Mesendoderm (in vitro differentiated cells): ENCODE results near the gene HTATSF1.

ENCODE experiments used
- DNase-seq: peaks from one replicate; pipeline ENCODE4 v3.0.0; 2013
- H2AK5ac ChIP-seq: 2 replicates; pipeline ENCODE4 v1.6.1; 2013; ENCODE audit warnings: low read length, inconsistent platforms
- H2BK120ac ChIP-seq: 2 replicates; pipeline ENCODE4 v1.6.1; 2013; ENCODE audit warnings: low read depth, mild to moderate bottlenecking, low read length, moderate library complexity, mixed read lengths
- H2BK15ac ChIP-seq: replicated peaks from 2 replicates; pipeline ENCODE4 v1.6.1; 2013; ENCODE audit warnings: low read depth, mild to moderate bottlenecking, moderate library complexity
- H2BK5ac ChIP-seq: 2 replicates; pipeline ENCODE4 v1.6.1; 2013; ENCODE audit warnings: low read length, inconsistent platforms
- H3K18ac ChIP-seq: 2 replicates; pipeline ENCODE4 v1.6.1; 2013; ENCODE audit warnings: mild to moderate bottlenecking, low read length, mixed read lengths
- H3K23ac ChIP-seq: one replicate; pipeline ENCODE4 v1.6.1; 2013; ENCODE audit warnings: low read length
- H3K27ac ChIP-seq: 2 replicates; pipeline ENCODE4 v1.5.1; 2013; ENCODE audit warnings: low read depth, mild to moderate bottlenecking, inconsistent platforms, low read length, moderate library complexity
- H3K27me3 ChIP-seq: 2 replicates; pipeline ENCODE4 v1.6.1; 2013; ENCODE audit warnings: low read length, control low read depth, mild to moderate bottlenecking, inconsistent platforms; ENCODE audit not compliant: insufficient read depth, poor library complexity
- H3K36me3 ChIP-seq: 2 replicates; pipeline ENCODE4 v1.6.1; 2013; ENCODE audit warnings: low read length, inconsistent platforms; ENCODE audit not compliant: control insufficient read depth, insufficient read depth
- H3K4ac ChIP-seq: one replicate; pipeline ENCODE4 v1.6.1; 2013; ENCODE audit warnings: low read depth, mild to moderate bottlenecking, low read length, moderate library complexity
- H3K4me1 ChIP-seq: 2 replicates; pipeline ENCODE4 v1.6.1; 2013; ENCODE audit warnings: low read depth, low read length, inconsistent platforms; ENCODE audit not compliant: control insufficient read depth
- H3K4me2 ChIP-seq: 2 replicates; pipeline ENCODE4 v1.6.1; 2013; ENCODE audit warnings: low read length
- H3K4me3 ChIP-seq: 2 replicates; pipeline ENCODE4 v1.5.1; 2013; ENCODE audit warnings: mild to moderate bottlenecking, low read length
- H3K56ac ChIP-seq: one replicate; pipeline ENCODE4 v1.6.1; 2013; ENCODE audit warnings: low read length
- H3K79me1 ChIP-seq: 2 replicates; pipeline ENCODE4 v1.6.1; 2013; ENCODE audit warnings: low read length, inconsistent platforms
- H3K79me2 ChIP-seq: 2 replicates; pipeline ENCODE4 v1.6.1; 2013; ENCODE audit warnings: mild to moderate bottlenecking, low read length; ENCODE audit not compliant: control insufficient read depth, insufficient read depth
- H3K9ac ChIP-seq: 2 replicates; pipeline ENCODE4 v1.6.1; 2013; ENCODE audit warnings: low read length, inconsistent platforms
- H4K5ac ChIP-seq: one replicate; pipeline ENCODE4 v1.6.1; 2013; ENCODE audit warnings: low read length
- H4K8ac ChIP-seq: one replicate; pipeline ENCODE4 v1.6.1; 2013; ENCODE audit warnings: low read depth, mild to moderate bottlenecking, control low read depth, low read length, moderate library complexity
- WGBS: extraction: QIAGEN DNeasy Blood & Tissue Kit; methylation state at CpG from one replicate; pipeline ENCODE4 v1.1.7; 2013; ENCODE audit warnings: low lambda C conversion rate, missing lambda C conversion rate; ENCODE audit not compliant: insufficient coverage; ENCODE audit errors: extremely low coverage; 5-methylcytosine and 5-hydroxymethylcytosine counted together

HTATSF1 gene

DNA sequence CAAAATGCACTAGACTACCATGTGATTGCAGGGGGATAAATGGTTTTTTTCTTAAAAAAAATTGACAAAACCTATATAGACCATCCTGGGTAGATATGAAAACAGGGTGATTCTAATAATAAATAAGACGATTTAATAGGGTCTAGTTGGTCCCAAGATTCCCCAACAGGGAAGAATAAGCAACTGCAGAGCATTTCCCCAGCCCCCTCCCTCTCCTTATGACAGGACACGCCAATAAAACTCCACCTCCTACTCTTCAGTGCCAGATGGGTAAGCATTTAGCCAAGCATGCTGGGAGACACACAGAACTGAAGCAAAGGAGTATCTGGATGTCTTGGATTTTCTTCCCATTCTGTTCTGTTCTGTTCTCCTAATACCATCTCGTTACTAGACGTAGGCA, 9.7 kb upstream of the HTATSF1 start, which contains the start of gene BRS3:
Gene BRS3 (plus strand): TSS at position 301 of the 400 bp plus-strand sequence. CDS start 168 bp downstream, outside the sequence.
- H3K4me3 ChIP-seq, result no peak within 1 kb of the TSS
- H3K4me2 ChIP-seq, result no peak within 1 kb of the TSS
- H3K79me1 ChIP-seq, result no peaks in the 10 kb centered on the region
- H4K5ac ChIP-seq, result no peak within 1 kb of the TSS
- DNase-seq, result no peak
- H4K8ac ChIP-seq, result no peak within 1 kb of the TSS
- no peaks in the 10 kb centered on the region for H3K27me3 ChIP-seq
- WGBS, result no CpG with 5 or more reads among the region's 4 CpGs
- H3K23ac ChIP-seq, result no peak within 1 kb of the TSS
- H3K4ac ChIP-seq, result no peak within 1 kb of the TSS
- H3K9ac ChIP-seq, result no peak within 1 kb of the TSS
- no peaks in the 10 kb centered on the region for H3K79me2 ChIP-seq
- no peak within 1 kb of the TSS for H3K18ac ChIP-seq
- H2AK5ac ChIP-seq, result no peak within 1 kb of the TSS
- no peak within 1 kb of the TSS for H3K27ac ChIP-seq
- H2BK120ac ChIP-seq, result no peak within 1 kb of the TSS
- no peak within 1 kb of the TSS for H2BK5ac ChIP-seq
- H3K56ac ChIP-seq, result no peak within 1 kb of the TSS
- no peak within 1 kb of the TSS for H2BK15ac ChIP-seq
- no peaks in the 10 kb centered on the region for H3K4me1 ChIP-seq
- no peaks in the 10 kb centered on the region for H3K36me3 ChIP-seq

DNA sequence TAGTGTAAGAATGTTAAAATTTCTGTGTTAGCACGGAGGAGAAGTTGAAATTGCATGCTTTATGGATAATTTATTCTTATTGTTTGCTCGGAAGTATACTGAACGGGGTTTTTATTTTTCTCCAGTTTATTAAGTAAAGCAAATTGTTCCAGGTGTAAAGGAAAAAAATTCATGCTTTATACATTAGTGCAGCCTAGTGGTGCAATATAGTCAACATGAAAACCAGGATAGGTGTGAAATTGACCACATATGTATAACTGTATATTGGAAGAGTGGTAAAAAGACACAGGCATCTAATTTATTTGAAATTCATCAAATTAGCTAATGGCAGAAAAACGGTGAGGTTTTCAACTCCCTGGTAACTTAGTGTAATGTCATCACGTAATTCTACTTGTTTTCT, 8.7 kb upstream of the HTATSF1 start:
- no peak overlapping the region for H2BK15ac ChIP-seq
- H3K27ac ChIP-seq, result no peak overlapping the region
- H4K8ac ChIP-seq, result no peak overlapping the region
- no peak overlapping the region for H3K9ac ChIP-seq
- no peaks in the 10 kb centered on the region for H3K79me1 ChIP-seq
- no peaks in the 10 kb centered on the region for H3K27me3 ChIP-seq
- no peak for DNase-seq
- H3K4me3 ChIP-seq, result no peak overlapping the region
- no peak overlapping the region for H3K23ac ChIP-seq
- no peak overlapping the region for H2BK5ac ChIP-seq
- no peaks in the 10 kb centered on the region for H3K79me2 ChIP-seq
- H2AK5ac ChIP-seq, result no peak overlapping the region
- H3K18ac ChIP-seq, result no peak overlapping the region
- H3K4me1 ChIP-seq, result no peaks in the 10 kb centered on the region
- no peak overlapping the region for H2BK120ac ChIP-seq
- no peak overlapping the region for H3K4me2 ChIP-seq
- WGBS, result 100% methylated on average over 1 of the region's 5 CpGs
- H4K5ac ChIP-seq, result no peak overlapping the region
- H3K56ac ChIP-seq, result no peak overlapping the region
- no peaks in the 10 kb centered on the region for H3K36me3 ChIP-seq
- no peak overlapping the region for H3K4ac ChIP-seq

DNA sequence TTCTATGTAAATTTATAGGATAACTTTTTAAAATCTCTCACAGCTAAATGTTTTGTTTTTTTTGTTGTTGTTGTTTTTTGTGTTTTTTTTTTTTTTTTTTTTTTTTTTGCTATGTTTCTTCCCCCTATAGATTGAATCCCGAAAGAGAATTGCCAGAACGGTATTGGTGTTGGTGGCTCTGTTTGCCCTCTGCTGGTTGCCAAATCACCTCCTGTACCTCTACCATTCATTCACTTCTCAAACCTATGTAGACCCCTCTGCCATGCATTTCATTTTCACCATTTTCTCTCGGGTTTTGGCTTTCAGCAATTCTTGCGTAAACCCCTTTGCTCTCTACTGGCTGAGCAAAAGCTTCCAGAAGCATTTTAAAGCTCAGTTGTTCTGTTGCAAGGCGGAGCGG, 5.6 kb upstream of the HTATSF1 start:
- Histone ChIP-seq H3K4ac (no peak overlapping the region), H3K79me1 (no peaks in the 10 kb centered on the region), H4K5ac (no peak overlapping the region), H3K79me2 (no peaks in the 10 kb centered on the region), H2BK15ac (no peak overlapping the region), H3K23ac (no peak overlapping the region), H3K27me3 (no peaks in the 10 kb centered on the region), H3K27ac (no peak overlapping the region), H3K4me3 (no peak overlapping the region), H3K9ac (no peak overlapping the region), H2BK120ac (no peak overlapping the region), H2BK5ac (no peak overlapping the region), H2AK5ac (no peak overlapping the region), H4K8ac (no peak overlapping the region), H3K36me3 (no peaks in the 10 kb centered on the region), H3K18ac (no peak overlapping the region), H3K4me1 (no peaks in the 10 kb centered on the region), H3K4me2 (no peak overlapping the region), H3K56ac (no peak overlapping the region)
- no CpG with 5 or more reads among the region's 6 CpGs for WGBS
- peak; percentile 16 for DNase-seq

DNA sequence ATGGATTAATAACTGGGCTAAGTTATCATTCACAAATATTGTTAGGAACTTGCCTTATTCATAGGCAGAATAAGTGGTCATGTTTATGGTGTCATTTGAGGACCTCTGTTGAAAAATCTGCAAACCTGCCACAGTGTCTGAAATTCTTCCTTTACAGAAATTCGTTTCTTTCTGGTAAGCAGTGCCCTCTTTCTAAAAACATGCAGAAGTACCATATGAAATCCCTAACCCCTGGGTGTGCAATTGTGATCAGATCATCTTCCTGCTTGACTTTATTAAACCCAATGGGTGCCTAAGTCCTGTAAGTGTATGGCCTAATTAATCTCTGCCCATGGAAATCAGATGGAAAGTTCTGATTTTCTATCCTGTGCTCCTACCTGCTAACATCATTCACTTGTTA, 4.4 kb upstream of the HTATSF1 start:
- no peak overlapping the region for H4K8ac ChIP-seq
- no peaks in the 10 kb centered on the region for H3K27me3 ChIP-seq
- no peak overlapping the region for H2BK120ac ChIP-seq
- no peaks in the 10 kb centered on the region for H3K36me3 ChIP-seq
- H4K5ac ChIP-seq, result no peak overlapping the region
- H3K27ac ChIP-seq, result no peak overlapping the region
- H2BK5ac ChIP-seq, result no peak overlapping the region
- H3K56ac ChIP-seq, result no peak overlapping the region
- H3K79me2 ChIP-seq, result no peaks in the 10 kb centered on the region
- no peak overlapping the region for H3K23ac ChIP-seq
- H3K4me2 ChIP-seq, result no peak overlapping the region
- no peak overlapping the region for H3K4me3 ChIP-seq
- DNase-seq, result no peak
- H2AK5ac ChIP-seq, result no peak overlapping the region
- H3K4me1 ChIP-seq, result no peaks in the 10 kb centered on the region
- WGBS, result no CpG with 5 or more reads among the region's 1 CpG
- no peak overlapping the region for H3K9ac ChIP-seq
- no peaks in the 10 kb centered on the region for H3K79me1 ChIP-seq
- H3K18ac ChIP-seq, result no peak overlapping the region
- H2BK15ac ChIP-seq, result no peak overlapping the region
- H3K4ac ChIP-seq, result no peak overlapping the region

DNA sequence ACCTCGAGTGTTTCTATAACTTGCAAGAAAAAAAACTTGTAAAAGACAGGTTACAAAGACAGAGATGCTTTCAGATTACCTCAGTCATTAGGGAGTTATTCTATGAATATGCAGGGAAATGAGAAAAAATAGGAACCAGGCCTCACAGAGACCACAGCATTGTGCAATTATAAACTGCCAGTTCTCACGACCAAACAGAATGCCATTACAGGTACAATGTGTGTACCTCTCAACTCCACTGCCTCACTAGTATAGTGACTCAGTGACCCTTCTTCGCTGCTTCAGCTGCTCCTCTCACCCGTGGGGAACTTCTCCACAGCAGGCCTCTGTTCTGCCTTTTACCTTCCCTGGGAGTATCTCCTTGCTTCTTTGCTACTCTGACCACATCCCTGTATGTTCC, 2.3 kb upstream of the HTATSF1 start:
- no peak overlapping the region for H3K9ac ChIP-seq
- H3K36me3 ChIP-seq, result no peaks in the 10 kb centered on the region
- no peak overlapping the region for H4K8ac ChIP-seq
- no peak overlapping the region for H2BK120ac ChIP-seq
- no peaks in the 10 kb centered on the region for H3K27me3 ChIP-seq
- H3K4me1 ChIP-seq, result no peaks in the 10 kb centered on the region
- no peak overlapping the region for H3K4me2 ChIP-seq
- H4K5ac ChIP-seq, result no peak overlapping the region
- no peaks in the 10 kb centered on the region for H3K79me1 ChIP-seq
- H3K4me3 ChIP-seq, result no peak overlapping the region
- H3K4ac ChIP-seq, result no peak overlapping the region
- H3K27ac ChIP-seq, result no peak overlapping the region
- H3K56ac ChIP-seq, result no peak overlapping the region
- DNase-seq, result no peak
- WGBS, result no CpG with 5 or more reads among the region's 4 CpGs
- H2BK15ac ChIP-seq, result no peak overlapping the region
- no peak overlapping the region for H2BK5ac ChIP-seq
- no peak overlapping the region for H2AK5ac ChIP-seq
- H3K18ac ChIP-seq, result no peak overlapping the region
- peaks cover 3% of the 10 kb centered on the region for H3K79me2 ChIP-seq
- no peak overlapping the region for H3K23ac ChIP-seq

DNA sequence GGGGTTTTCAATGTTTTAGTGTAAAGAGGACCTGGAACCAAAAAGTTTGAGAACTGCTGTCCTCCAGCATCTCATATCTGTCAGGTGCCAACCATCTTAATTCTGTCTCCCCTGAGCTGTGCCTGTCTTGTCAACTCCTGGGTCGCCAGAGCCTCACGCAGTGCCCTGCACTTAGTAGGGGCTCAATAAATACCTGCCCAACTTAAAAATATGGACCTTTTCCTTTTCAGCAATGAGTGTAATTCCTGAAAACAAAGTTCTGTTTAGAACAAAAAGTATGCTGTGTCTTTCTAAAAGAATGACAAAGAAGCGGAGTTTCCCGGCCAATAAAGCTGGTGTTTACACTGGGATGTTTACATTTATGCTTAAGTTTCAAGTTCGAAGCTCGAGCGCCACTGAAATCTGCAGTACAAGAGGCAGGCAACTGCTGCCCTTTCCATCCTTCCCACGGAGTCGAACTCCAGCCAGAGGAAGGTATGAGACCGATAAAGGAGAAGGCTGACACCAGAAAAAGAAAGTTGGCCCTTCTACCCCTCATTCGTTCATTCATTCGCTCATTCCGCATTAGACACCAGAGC, 1.1 kb upstream of the HTATSF1 start:
- H3K79me1 ChIP-seq, result no peaks in the 10 kb centered on the region
- H2BK5ac ChIP-seq, result no peak overlapping the region
- H3K36me3 ChIP-seq, result no peaks in the 10 kb centered on the region
- H2BK120ac ChIP-seq, result no peak overlapping the region
- peak overlapping the region; percentile 81 for H3K27ac ChIP-seq
- no peak overlapping the region for H2AK5ac ChIP-seq
- no peak overlapping the region for H4K8ac ChIP-seq
- H3K4me3 ChIP-seq, result peak overlapping the region; percentile 54
- H3K18ac ChIP-seq, result no peak overlapping the region
- WGBS, result no CpG with 5 or more reads among the region's 13 CpGs
- no peak overlapping the region for H4K5ac ChIP-seq
- peak overlapping the region; percentile 80 for H3K9ac ChIP-seq
- H3K4ac ChIP-seq, result no peak overlapping the region
- DNase-seq, result no peak
- no peak overlapping the region for H3K23ac ChIP-seq
- peak overlapping the region; percentile 82 for H3K56ac ChIP-seq
- H3K27me3 ChIP-seq, result no peaks in the 10 kb centered on the region
- no peaks in the 10 kb centered on the region for H3K4me1 ChIP-seq
- H2BK15ac ChIP-seq, result no peak overlapping the region
- peaks cover 3% of the 10 kb centered on the region for H3K79me2 ChIP-seq
- peak overlapping the region; percentile 56 for H3K4me2 ChIP-seq
